ENCODE results near the gene POFUT2.

The POFUT2 gene

GRCh38 chr21:45263534-45263933, 24.2 kb downstream of the POFUT2 start:
- no peak for DNase-seq (ENCODE audit: low read depth in 2 of 2)

DNA sequence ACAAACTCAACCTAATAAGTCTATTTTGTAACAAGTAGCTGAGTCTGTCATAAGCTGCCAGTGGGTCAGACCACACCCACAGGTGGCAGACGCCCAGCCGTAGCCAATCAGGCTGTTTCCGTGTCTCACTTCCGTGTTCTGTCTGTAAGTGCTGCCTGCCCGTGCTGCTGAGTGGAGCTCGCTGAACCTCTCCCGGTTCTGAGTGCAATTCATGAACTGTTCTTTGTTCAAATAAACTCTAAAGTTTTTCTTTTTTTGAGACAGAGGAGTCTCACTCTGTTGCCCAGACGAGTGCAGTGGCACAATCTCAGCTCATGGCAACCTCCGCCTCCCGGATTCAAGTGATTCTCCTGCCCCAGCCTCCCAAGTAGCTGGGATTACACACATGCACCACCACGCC, 25.1 kb downstream of the POFUT2 start:
- DNase-seq (ENCODE audit: low read depth in 2 of 2): no peak

DNA sequence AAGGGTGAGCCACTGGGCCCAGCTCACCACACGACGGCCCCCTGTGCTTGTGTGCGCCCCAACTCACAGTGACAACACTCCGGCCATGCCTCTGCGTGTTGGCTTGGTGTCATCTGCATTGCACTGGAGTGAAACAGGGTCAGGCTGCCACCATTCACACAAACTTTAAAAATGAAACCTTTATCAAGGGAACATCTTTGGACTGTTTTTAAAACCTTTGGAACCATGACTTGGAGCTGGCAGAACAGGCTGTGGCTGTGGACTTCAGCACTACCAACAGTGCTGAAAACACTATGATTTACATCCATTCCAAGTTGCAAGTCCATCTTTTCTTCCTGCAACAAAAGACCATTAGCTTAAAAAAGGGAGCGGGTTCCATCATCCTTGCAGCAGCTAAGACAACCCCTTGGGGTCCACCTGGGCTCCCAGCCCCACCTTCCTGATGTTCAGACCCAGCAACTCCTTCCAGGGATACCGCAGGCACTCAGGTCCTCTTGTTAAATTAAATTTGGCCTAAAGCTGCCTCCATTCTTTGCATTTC, 25.6 kb downstream of the POFUT2 start:
- DNase-seq (ENCODE audit: low read depth in 2 of 2): no peak

DNA sequence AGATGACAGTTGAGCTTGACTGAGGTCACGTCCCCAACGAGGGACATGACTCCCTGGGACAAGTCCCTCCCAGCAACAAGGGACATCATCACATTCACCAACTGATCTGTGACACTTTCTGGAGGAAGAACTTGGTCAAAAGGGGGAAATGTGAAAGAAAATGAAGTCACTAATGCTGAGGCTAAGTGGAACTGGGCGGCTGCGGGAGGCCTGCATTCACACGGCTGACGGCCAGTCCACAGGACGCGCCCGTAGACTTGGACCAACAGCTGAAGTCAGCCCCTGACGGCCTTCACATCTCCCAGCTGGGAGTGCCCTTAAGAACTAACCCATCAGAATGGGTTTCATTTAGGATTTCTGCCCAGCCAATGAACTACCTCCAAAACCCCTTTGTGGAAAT, 26.6 kb downstream of the POFUT2 start:
- no peak for DNase-seq (ENCODE audit: low read depth in 2 of 2)

DNA sequence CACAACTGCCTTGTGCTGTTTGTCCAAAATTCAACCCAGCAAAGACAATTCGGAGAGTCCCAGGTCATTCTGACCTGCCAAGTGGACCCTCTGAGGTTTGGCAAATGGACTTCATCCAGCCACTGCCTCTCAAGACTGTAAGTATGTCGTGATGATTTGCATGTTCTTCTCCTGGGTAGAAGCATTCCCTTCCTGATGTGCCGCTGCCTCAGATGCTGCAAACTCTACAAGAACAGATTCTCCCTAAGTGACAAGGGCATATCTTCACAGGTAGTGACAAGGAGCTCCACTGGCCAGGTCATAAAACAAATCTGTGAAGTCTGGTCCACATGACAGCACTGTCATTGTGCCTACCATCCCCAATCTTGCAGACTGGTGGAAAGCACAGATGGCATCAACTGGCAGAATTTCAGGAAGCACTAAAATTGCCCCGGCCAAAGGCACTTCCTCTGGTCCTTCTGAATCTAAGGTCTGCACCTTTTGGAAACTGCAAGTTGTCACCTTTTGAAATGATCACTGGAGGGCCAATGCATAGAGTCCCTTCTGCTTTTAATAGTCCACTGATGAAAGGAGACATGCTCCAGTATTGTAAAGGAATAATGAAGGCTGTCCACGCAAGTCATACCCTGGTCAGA, 27.4 kb downstream of the POFUT2 start:
- DNase-seq (ENCODE audit: low read depth in 2 of 2): no peak

DNA sequence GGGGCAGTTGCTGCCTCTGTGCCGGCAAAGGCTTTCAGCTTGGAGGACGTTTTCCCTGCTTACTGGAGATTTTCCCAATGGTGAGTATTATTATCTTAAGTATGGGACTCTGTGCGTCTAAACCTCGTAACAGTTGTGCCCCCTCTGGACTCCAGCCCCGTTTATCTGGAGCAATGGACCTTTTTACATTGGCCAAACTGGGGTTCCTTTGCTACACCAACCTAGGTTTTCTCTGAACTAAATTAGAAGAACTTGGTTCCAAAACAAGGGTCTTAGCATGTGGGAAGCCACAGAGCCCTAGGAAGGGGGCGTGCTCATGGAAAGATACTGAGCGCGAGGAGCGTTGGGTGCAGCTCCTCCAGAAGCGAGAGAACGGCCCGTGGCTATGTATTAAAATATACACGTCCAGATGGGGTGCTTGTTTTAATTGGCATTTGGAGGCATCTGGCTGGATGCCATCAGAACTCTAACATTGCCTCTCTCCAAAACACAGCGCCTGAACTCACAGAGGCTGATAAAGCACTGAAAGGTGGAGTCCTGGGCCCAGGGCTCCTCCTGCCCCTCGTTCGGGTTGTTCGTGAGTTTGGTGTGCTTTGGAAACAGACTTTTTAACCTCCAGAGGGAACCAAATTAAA, 28.4 kb downstream of the POFUT2 start:
- no peak for DNase-seq (ENCODE audit: low read depth in 2 of 2)

DNA sequence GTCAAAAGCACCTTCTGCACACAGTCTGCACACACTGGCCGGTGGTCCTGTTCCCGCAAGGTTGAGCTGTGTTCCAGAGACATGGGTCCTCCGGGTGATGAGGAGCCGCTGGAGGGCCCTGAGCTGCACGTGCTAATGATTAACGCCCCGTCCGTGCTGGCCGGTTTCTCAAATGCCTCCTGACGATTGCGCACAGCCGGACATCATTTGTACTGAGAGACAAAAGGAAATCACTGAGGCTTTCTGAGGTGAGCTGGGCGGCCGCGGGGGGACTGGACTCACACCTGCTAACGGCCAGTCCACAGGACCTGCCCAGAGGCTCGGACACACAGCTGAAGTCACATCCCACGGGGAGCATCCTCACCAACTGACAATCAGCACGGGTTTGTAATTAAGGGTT, 29.2 kb downstream of the POFUT2 start:
- no peak for DNase-seq (ENCODE audit: low read depth in 2 of 2)

DNA sequence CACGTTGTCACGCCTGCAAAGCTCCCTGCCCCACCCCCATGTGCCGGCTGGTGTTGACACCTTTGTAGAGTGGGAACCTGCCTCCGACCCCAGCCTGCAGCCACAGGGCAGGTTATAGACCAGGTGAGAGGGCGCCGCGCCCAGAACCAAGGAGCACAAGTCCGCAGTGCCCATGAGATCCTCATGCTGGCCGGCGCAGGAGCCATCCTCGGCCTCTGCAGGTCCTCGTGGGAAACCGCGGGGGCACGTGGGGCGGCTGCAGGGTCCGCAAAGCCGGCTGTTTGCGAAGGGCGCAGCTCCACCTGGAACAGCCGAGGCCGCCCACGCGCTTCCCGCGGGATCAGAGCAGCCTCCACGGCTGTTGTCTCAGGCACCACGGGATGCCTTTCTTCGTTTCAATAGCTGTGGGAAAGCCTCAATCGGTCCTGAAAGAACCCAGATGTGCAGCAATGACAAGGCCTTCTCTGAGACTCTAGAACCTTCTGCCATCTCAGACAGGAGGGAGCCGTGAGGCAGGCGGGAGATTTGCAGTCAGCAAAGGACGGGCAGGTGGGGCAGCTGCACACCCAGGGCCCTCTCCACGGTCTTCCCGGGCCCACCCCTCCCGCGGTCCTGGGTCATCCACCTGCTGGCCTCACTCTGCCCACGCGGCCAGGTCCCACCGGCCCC, 29.9 kb downstream of the POFUT2 start:
- no peak for DNase-seq (ENCODE audit: low read depth in 2 of 2)

- DNase-seq (ENCODE audit: low read depth in 2 of 2): no peak
Measured at GRCh38 chr21:45256912-45257672, 30.6 kb downstream of the POFUT2 start.

DNA sequence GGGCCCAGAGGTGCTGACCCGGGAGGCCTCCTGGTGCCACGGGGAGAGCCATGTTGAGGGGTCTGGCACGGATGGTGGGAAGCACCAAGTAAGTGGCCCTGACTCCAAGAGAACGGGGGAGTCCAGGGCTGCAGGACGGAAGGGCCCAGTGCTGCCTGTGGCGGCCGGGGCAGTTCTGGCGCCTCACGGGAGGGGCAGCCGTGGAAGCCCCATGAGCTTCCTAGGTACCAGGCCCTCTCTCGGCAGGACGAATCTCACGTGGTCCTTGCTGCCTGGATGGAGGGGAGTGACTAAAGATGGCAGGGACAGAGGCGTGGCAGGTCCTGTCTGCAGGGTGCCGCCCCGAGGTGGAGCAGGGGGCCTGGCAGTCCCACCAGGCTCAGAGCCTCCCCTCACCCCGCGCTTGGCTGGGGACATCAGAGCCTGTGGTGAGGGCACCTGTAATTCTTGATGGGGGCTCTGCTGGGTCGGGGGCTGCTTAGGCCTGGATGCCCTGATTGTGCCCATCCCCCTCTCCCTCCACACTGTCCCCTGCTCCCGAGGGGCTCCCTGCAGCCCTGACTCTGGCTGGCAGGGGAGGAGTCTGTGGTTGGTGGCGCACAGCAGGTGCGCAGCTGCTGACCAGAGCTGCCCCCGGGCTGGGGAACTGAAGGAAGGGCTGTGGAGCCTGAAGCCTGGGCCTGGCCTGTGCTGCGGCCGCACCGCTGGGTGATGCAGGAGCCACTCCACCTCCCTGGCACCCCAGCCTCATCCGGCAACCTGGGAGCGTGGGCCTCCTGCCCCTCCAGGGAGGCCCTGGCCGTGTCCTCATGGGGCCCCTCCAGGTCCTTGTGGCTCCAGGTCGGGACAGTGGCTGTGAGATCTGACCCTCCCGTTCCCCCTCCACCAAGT, 31.4 kb downstream of the POFUT2 start:
- no peak for DNase-seq (ENCODE audit: low read depth in 2 of 2)

- DNase-seq (ENCODE audit: low read depth in 2 of 2): no peak
Measured at GRCh38 chr21:45255381-45256020, 32.2 kb downstream of the POFUT2 start.

DNA sequence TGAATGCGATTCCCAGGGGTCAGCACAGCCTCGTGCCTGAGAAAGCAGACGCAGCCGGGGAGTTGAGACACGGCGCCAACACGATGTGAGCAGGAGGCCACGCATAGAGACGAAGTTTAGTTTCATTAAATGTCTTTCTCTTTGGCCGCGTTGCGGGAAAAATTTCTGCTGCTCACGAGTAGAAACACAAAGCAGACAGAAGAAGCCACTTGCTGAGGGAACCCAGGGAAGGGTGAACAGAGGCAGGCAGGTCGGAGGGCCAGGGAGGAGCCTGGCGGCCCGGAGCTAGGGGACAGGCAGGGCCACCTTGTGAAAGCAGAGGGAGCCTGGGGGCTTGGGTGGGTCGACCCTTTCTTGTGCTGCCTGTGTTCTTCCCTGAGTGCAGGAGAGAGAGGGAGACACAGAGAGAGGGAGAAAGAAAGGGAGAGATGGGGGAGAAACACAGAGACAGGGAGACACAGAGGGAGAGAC, 33.2 kb downstream of the POFUT2 start:
- DNase-seq (ENCODE audit: low read depth in 2 of 2): no peak

DNA sequence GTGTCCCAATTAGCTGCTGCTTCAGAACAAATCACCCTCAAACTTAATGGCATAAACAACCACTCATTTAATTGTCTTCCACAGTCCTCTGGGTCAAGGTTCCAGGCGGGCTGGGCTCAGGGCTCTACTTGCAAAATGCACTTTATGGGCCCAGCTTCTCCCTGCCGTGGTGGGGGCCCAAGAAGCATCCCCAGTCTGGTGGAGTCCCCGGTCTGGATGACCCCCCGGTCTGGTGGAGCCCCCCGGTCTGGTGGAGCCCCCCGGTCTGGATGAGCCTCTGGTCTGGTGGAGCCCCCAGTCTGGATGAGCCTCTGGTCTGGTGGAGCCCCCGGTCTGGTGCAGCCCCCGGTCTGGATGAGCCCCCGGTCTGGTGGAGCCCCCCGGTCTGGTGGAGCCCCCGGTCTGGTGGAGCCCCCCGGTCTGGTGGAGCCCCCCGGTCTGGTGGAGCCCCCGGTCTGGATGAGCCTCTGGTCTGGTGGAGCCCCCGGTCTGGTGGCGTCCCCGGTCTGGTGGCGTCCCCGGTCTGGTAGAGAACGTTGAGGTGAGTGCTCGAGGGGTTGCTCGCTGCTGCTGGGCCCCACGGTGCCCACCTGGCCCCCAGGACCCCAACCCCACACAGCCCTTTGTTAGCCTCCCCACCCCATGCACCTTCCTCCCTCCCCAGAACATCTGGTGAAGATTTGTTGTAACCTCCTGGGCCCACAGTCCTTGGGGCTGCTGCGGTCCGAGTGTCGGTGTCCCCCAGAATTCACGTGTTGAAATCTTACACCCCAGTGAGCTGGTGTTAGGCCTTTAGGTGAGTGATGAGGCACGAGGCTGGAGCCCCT, 33.8 kb downstream of the POFUT2 start:
- DNase-seq (ENCODE audit: low read depth in 2 of 2): no peak

DNA sequence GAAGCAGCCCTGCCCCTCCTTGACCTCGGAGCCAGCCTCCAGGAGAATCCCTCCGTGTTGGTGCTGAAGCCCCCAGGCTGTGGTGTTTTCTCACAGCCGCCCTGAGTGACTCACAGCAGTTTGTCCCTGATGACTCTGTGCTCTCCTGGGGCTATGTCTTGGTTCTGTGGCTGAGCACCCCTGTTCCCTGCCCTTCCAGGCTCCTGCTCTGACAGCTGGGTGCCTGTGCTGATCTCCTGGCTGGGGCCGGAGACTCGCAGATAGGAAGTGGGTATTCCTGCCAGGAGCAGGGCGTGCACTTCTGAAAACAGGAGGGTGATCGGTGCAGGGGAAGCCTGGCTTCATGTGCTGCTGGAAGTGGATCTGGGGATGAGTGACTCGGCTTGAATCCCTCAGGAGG, 34.5 kb downstream of the POFUT2 start:
- DNase-seq (ENCODE audit: low read depth in 2 of 2): no peak

DNA sequence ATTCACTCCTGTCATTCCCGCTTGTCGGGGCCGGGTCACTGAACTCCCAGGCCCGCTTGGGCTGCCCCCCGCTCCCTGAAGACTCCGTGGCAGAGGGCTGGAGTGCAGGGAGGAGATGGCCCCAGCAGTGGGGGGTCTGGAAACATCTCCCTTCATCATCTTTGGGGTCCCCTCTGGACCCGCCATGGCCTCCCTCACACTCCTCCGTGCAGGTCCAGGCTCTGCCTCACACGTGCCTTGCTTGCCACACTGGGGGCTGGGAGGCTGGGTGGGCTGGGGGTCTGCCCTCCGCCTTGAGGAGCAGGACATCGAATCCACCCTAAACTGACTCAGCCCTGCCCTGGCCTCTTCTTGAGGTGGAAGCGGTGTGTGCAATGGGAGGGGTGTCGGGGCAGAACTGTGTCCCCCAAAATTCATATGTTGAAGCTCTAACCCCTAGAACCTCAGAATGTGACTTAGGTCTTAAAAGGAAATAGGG, 35.2 kb downstream of the POFUT2 start:
- no peak for DNase-seq (ENCODE audit: low read depth in 2 of 2)

DNA sequence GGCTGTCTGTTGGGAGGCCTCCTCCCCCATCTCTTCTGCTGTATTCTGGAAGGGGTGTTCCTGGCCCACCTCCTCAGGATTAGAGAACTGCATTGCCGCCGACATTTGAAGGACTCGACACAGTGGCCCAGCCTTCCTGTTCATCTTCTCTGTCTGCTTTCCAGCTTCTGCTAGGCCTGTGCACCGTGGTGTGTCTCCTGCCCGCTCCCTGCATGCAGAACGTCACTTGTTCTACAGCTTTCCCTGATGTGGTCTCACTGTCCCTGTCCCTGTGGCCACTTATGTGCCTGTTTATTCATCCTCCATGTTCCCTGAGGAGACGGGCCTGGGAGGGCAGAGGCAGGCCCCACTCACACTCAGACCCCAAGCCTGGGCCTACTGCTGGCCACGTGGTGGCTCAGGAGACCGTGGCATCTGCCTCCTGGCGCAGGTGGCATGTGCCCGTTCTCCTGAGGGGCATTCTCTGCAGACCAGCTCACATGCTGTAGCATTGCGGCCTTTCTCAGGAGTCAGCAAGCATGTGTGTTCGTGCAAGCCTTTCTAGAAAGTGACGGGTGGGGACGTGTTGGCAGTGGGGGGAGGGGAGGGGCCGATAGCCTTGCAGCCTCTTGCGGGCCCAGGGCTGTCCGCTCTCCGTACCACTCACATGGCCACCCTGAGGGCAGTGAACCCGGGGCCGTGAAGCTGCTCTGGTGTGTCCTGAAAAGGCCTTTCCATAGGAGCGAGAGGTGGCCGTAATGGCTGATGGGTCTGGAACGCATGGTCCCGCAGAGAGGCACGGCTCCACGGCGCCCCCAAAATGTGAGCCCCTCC, 35.9 kb downstream of the POFUT2 start:
- no peak for DNase-seq (ENCODE audit: low read depth in 2 of 2)

- no peak for DNase-seq (ENCODE audit: low read depth in 2 of 2)
Measured at GRCh38 chr21:45250914-45251634, 36.6 kb downstream of the POFUT2 start.

DNA sequence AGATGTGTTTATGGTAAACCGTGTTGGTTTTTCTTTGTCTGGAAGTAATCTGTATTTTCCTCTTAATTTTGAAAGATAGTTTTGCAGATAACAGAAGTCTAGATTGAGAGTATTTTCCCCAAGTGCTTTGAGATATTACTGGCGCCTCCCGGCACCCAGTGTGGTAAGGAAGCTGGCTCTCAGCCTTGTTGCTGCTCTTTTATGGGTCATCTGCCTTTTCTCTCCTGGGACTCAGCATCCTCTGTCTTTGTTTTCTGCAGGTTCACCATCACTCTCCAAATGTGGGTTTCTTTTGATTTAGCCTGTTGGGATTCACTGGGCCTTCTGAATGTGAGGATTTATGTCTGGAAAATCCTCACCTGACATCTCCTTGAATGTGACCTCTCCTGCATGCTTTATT, 37.4 kb downstream of the POFUT2 start:
- DNase-seq (ENCODE audit: low read depth in 2 of 2): no peak
